Kidney (tissue), 14 donors: ENCODE data around the gene SLC35D3. TPM values are rescaled to one million over a fixed set of nuclear protein-coding genes. Genes with fewer than 3 reads are reported as not detected.

Experiments
- DNase-seq, 5 donors: peaks; one replicate each; pipeline ENCODE4 v3.0.0-alpha.2; 2013 to 2020
- FAIRE-seq: peaks from 2 replicates; lab custom pipeline; 2012; peaks lifted over from hg19 to GRCh38; lab: Jason Lieb, UNC
- H3K27ac ChIP-seq, 2 donors: one replicate each; pipeline ENCODE4 v1.7.0; 2013; ENCODE audit warnings: low read depth in 2 of 2, low read length in 2 of 2, inconsistent platforms in 1 of 2
- H3K27me3 ChIP-seq: one replicate; pipeline ENCODE4 v1.7.1; 2013; ENCODE audit warnings: low read length, inconsistent platforms; ENCODE audit not compliant: control insufficient read depth, insufficient read depth
- H3K36me3 ChIP-seq, 3 donors: one replicate each; pipeline versions ENCODE4 v1.7.0 to v1.7.1; 2013; ENCODE audit warnings: low read length in 3 of 3, control low read depth in 1 of 3, inconsistent platforms in 1 of 3; ENCODE audit not compliant: insufficient read depth in 3 of 3, control insufficient read depth in 2 of 3
- H3K4me1 ChIP-seq, 3 donors: one replicate each; pipeline versions ENCODE4 v1.7.0 to v1.7.1; 2013; ENCODE audit warnings: low read length in 3 of 3, inconsistent platforms in 1 of 3, low read depth in 1 of 3; ENCODE audit not compliant: control insufficient read depth in 2 of 3, insufficient read depth in 2 of 3
- H3K4me3 ChIP-seq, 3 donors: one replicate each; pipeline versions ENCODE4 v1.7.0 to v1.8.1; 2013; ENCODE audit warnings: low read length in 3 of 3, control low read depth in 1 of 3, inconsistent platforms in 1 of 3
- H3K9ac ChIP-seq, 3 donors: one replicate each; pipeline versions ENCODE4 v1.7.0 to v1.7.1; 2013; ENCODE audit warnings: low read length in 3 of 3, control low read depth in 1 of 3, inconsistent platforms in 1 of 3
- H3K9me3 ChIP-seq, 3 donors: one replicate each; pipeline versions ENCODE4 v1.7.0 to v1.7.1; 2013; ENCODE audit warnings: low read length in 3 of 3, control low read depth in 1 of 3, inconsistent platforms in 1 of 3; ENCODE audit not compliant: control insufficient read depth in 2 of 3, insufficient read depth in 1 of 3
- CTCF ChIP-seq: IDR thresholded peaks from 3 replicates; pipeline ENCODE4 v1.5.1; 2012; ENCODE audit warnings: mild to moderate bottlenecking, moderate library complexity, borderline replicate concordance; ENCODE audit not compliant: insufficient read depth; ENCODE audit errors: extremely low read depth
- intact Hi-C: fragments of 100-400 bp; cut with DNase I; formaldehyde crosslinking; loops from one replicate; pipeline ENCODE4 v1.11.1; 2022
- polyA plus RNA-seq: library from polyadenylated mRNA; stranded (reverse); fragments of 350-450 nt; fragmentation: Illumina TruSeq; extraction: RNeasy Lipid Tissue Mini Kit (QIAGEN cat#74804); gene quantifications from one replicate; pipeline ENCODE4 v1.2.3, GENCODE V29; 2014; ENCODE audit warnings: low read depth, low replicate concordance; ENCODE audit not compliant: insufficient read depth
- total RNA-seq: library from RNA; stranded (reverse); fragmentation: NEBNext Ultra II Directional; extraction: Animal tissue kit (Norgen Biotek cat#: 25700); gene quantifications from one replicate; pipeline ENCODE4 v1.2.1, GENCODE V29; 2021
- donor health status: control.
- donor health status: control.
- donor health status: control.
- donor health status: control.
- donor health status: control.
- donor health status: DM: yes; HTN: yes; CAD: no.
- donor health status: Normal renal cell carcinoma (clear cell type).

Gene SLC35D3
- total and polyA plus RNA-seq, 2 donors from 2014 or later: not detected

- H3K4me3 ChIP-seq: no peak overlapping the region
- no peaks in the 10 kb centered on the region for H3K4me1 ChIP-seq
- H3K9ac ChIP-seq: no peak overlapping the region
- H3K9me3 ChIP-seq: peaks cover 0 to 2% (median 0%) of the 10 kb centered on the region in 3 donors
- H3K27me3 ChIP-seq: no peaks in the 10 kb centered on the region
- no peak overlapping the region for H3K27ac ChIP-seq
- DNase-seq: no peak
- no peak for FAIRE-seq
- H3K36me3 ChIP-seq: no peaks in the 10 kb centered on the region
- TF ChIP-seq CTCF: no peak
- intact Hi-C loops: no loop called here
Measured at GRCh38 chr6:136880748-136881460, 41.2 kb upstream of the SLC35D3 start.

GRCh38 chr6:136886091-136886490, 36.0 kb upstream of the SLC35D3 start:
- H3K36me3 ChIP-seq: no peaks in the 10 kb centered on the region
- H3K9ac ChIP-seq: no peak overlapping the region
- no peaks in the 10 kb centered on the region for H3K4me1 ChIP-seq
- DNase-seq (no peak), FAIRE-seq (no peak)
- H3K4me3 ChIP-seq: no peak overlapping the region
- intact Hi-C loops: no loop called here
- H3K27ac ChIP-seq: no peak overlapping the region
- TF ChIP-seq CTCF: no peak
- no peaks in the 10 kb centered on the region for H3K27me3 ChIP-seq
- H3K9me3 ChIP-seq: no peaks in the 10 kb centered on the region

GRCh38 chr6:136887953-136888352, 34.1 kb upstream of the SLC35D3 start:
- no peak overlapping the region for H3K9ac ChIP-seq
- FAIRE-seq (no peak), DNase-seq (no peak)
- H3K4me1 ChIP-seq: no peaks in the 10 kb centered on the region
- no peaks in the 10 kb centered on the region for H3K9me3 ChIP-seq
- H3K27ac ChIP-seq: no peak overlapping the region
- TF ChIP-seq CTCF: no peak
- no peaks in the 10 kb centered on the region for H3K27me3 ChIP-seq
- intact Hi-C loops: no loop called here
- H3K4me3 ChIP-seq: no peak overlapping the region
- no peaks in the 10 kb centered on the region for H3K36me3 ChIP-seq
